GM13976 (cell line): ENCODE results near the gene ANXA7.

Experiments used
- DNase-seq: peaks from one replicate; pipeline ENCODE4 v3.0.0; 2012; ENCODE audit warnings: low spot score
- in situ Hi-C: fragments of 300-500 bp; cut with MboI; formaldehyde crosslinking; loops from one replicate; pipeline ENCODE4 v1.12.0; 2022; ENCODE audit warnings: low sequenced_read_pairs, mixed read lengths, inconsistent platforms; ENCODE audit not compliant: unreplicated experiment
- TF ChIP-seq, protein P1 (sequence below): IDR thresholded peaks from 2 replicates; pipeline ENCODE4 v1.5.1; 2012; ENCODE audit warnings: borderline replicate concordance, mild to moderate bottlenecking; ENCODE audit not compliant: insufficient read depth; ENCODE audit errors: extremely low read depth, missing control alignments, control extremely low read depth

ANXA7 gene

DNA sequence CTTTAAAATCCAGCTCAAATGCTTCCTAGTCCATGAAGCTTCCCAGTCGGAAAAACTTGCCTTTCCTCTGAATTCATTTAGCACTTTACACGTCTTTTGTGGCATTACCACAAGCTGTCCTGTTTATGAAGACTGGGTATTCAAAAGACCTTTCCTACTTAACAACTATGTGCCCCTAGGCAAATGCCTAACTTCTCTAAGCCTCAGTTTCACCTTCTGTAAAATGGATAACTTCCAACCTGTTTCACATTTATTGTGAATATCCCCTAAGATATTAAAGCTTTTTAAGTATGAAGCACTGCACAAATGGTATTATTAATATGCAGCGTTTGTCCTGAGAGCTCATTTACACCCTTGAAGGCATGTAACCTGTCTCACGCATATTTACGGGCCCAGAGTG lies 56.0 kb downstream of the ANXA7 start:
- no peak for DNase-seq
- TF ChIP-seq, protein P1, sequence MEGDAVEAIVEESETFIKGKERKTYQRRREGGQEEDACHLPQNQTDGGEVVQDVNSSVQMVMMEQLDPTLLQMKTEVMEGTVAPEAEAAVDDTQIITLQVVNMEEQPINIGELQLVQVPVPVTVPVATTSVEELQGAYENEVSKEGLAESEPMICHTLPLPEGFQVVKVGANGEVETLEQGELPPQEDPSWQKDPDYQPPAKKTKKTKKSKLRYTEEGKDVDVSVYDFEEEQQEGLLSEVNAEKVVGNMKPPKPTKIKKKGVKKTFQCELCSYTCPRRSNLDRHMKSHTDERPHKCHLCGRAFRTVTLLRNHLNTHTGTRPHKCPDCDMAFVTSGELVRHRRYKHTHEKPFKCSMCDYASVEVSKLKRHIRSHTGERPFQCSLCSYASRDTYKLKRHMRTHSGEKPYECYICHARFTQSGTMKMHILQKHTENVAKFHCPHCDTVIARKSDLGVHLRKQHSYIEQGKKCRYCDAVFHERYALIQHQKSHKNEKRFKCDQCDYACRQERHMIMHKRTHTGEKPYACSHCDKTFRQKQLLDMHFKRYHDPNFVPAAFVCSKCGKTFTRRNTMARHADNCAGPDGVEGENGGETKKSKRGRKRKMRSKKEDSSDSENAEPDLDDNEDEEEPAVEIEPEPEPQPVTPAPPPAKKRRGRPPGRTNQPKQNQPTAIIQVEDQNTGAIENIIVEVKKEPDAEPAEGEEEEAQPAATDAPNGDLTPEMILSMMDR, result no peak
- in situ Hi-C loops, result no loop called here

DNA sequence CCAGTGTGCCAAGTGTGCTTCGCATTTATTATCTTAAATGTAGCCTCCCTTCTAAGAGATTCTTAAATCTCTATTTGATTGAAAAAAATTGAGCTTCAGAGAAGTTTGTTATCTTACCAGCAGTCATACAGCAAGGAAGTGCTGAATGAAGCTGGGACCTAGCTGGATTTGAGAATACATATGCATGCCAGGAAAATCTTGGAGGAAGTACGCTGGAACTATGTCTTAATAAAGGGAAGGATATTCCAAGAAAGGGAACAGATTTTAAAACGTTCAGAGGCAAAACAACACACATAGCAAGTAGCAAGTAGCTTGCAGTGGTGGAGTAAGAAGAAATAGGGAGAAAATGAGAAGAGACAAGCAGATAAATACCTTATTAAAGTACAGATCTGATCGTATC lies 56.7 kb downstream of the ANXA7 start:
- DNase-seq, result no peak
- in situ Hi-C loops, result no loop called here
- TF ChIP-seq, protein P1, result no peak

DNA sequence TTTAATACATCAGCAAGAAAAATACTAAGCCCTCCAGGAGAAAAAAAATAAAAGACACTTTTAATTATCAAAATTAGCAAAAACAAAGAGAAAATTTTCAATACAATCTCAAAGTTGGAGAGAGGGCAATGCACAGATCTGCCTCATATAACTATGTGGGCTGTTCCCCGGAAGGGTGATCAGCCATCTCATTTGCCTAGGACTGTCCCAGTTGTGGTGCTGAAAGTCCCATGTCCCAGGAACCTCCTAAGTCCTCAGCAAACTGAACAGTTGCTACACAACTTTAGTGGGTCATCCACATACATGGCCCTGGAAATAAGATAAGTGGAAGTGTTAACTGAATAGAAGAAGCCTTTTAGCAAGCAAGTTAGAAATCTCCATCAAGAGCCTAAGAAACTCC lies 69.6 kb downstream of the ANXA7 start:
- TF ChIP-seq, protein P1, result no peak
- in situ Hi-C loops, result no loop called here
- no peak for DNase-seq

DNA sequence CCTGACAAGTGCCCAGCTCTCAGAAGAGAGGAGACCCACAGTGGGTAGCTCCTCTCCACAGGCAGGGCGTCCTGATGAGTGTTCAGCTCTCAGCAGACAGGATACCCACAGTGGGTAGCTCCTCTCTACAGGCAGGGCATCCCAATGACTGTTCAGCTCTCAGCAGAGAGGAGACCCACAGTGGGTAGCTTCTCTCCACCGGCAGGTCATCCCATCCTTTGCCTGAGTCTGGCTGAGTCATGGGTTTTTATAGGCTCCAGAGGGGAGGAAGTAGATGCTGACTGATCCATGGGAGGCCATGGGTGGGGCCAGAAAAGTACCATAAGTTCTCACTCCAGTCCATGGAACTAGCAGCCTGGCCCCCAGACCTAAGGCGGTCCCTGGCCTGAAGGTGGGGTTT lies 73.7 kb downstream of the ANXA7 start:
- TF ChIP-seq, protein P1, result no peak
- no peak for DNase-seq
- in situ Hi-C loops, result no loop called here

DNA sequence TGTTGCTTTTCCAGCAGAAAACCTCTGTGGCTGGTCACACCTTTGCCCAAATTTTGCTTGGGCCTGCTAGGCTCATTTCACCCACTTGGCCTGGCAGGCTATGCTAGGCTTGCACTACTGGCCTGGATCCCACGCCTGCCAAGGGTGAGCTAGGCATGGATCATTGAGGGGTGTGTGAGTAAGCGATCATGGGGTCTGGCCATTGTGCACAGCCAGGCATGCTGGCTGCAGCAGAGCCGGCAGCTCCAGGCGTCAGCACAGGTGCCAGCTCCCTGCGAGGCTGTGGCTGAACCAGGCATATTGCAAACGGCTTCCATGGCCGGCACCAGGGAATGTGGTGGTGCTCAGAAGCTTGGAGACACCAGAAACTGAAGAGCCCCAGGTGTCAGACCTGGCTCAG lies 74.4 kb downstream of the ANXA7 start:
- TF ChIP-seq, protein P1, result no peak
- no peak for DNase-seq
- in situ Hi-C loops, result no loop called here

DNA sequence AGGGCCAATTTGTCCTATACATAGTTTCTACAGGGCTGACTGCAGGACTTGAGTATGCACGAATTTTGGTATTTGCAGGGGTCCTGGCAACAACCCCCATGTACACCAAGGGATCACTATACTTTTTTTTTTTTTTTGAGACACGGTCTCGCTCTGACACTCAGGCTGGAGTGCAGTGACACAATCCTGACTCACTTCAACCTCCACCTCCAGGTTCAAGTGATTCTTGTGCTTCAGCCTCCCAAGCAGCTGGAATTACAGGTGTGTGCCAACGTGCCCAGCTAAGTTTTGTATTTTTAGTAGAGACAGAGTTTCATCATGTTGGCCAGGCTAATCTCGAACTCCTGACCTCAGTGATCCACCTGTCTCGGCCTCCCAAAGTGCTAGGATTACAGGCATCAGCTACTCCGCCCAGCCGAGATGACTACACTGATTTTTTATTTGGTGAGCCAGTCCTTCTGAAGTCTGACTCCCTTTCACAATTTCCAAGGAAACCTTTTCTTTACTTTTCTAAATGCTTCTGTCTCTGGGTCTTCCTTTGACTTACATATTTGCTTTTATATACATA lies 75.0 kb downstream of the ANXA7 start:
- no peak for DNase-seq
- TF ChIP-seq, protein P1, result no peak
- in situ Hi-C loops, result no loop called here

DNA sequence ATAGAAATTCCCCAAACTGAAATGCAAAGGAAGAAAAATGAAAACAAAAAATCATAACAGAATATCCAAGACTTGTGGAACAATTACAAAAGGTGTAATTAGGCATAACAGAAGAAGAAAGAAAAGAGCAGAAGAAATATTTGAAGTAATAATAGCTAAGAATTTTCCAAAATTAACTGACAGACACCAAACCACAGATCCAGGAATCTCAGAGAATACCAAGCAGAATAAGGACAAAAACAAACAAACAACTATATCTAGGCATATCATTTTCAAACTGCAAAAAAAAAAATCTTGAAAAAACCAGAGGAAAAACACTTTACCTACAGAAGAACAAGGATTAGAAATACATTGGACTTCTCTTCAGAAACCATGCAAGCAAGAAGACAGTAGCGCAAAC lies 80.7 kb downstream of the ANXA7 start:
- TF ChIP-seq, protein P1, result no peak
- in situ Hi-C loops, result no loop called here
- DNase-seq, result no peak
